Activated naive CD8-positive, alpha-beta T cell treated with anti-CD3 and anti-CD28 coated beads for 36 hours (primary cell): ENCODE data around the gene MKRN2. TPM values are rescaled to one million over a fixed set of nuclear protein-coding genes. Genes with fewer than 3 reads are reported as not detected.
"Not testable (repeated sequence)": the region's sequence is repeated elsewhere in the genome, so short reads cannot be mapped to it uniquely, and the experiment has no call there.

Source experiments
- DNase-seq: peaks from one replicate; pipeline ENCODE4 v3.0.0; 2021
- H3K27ac Mint-ChIP-seq: one replicate; pipeline ENCODE4 v1.8.0; 2022; ENCODE audit warnings: mild to moderate bottlenecking, moderate library complexity, mixed read lengths
- H3K27me3 Mint-ChIP-seq: one replicate; pipeline ENCODE4 v1.8.0; 2022; ENCODE audit warnings: mild to moderate bottlenecking, mixed read lengths
- H3K36me3 Mint-ChIP-seq: one replicate; pipeline ENCODE4 v1.8.0; 2021; ENCODE audit warnings: mild to moderate bottlenecking, mixed read lengths
- H3K4me1 Mint-ChIP-seq: one replicate; pipeline ENCODE4 v1.8.0; 2021; ENCODE audit warnings: mixed read lengths
- H3K4me3 Mint-ChIP-seq: one replicate; pipeline ENCODE4 v1.8.0; 2022; ENCODE audit warnings: mild to moderate bottlenecking, moderate library complexity, mixed read lengths
- H3K9me3 Mint-ChIP-seq: one replicate; pipeline ENCODE4 v1.8.0; 2022; ENCODE audit warnings: mixed read lengths
- total RNA-seq, 2 experiments: library from RNA; stranded (reverse); gene quantifications; one replicate each; pipeline ENCODE4 v1.2.3, GENCODE V29; 2021

The MKRN2 gene
- total RNA-seq, 2 experiments from 2014 or later = 27.8 to 29.2 TPM

GRCh38 chr3:12624056-12624455, 67.2 kb downstream of the MKRN2 start:
- no peaks in the 10 kb centered on the region for H3K27me3 Mint-ChIP-seq
- no peak overlapping the region for H3K4me3 Mint-ChIP-seq
- peaks cover 2% of the 10 kb centered on the region for H3K36me3 Mint-ChIP-seq
- no peak for DNase-seq
- no peak overlapping the region for H3K27ac Mint-ChIP-seq
- peaks cover 53% of the 10 kb centered on the region for H3K4me1 Mint-ChIP-seq
- no peaks in the 10 kb centered on the region for H3K9me3 Mint-ChIP-seq

- not testable (repeated sequence) for H3K36me3 Mint-ChIP-seq, H3K27me3 Mint-ChIP-seq, H3K4me3 Mint-ChIP-seq, H3K9me3 Mint-ChIP-seq, DNase-seq
- H3K4me1 Mint-ChIP-seq = peaks cover 59% of the 10 kb centered on the region
- H3K27ac Mint-ChIP-seq = peak overlapping the region; percentile 71
Observed at GRCh38 chr3:12624964-12625363, 68.1 kb downstream of the MKRN2 start.

GRCh38 chr3:12627370-12627769, 70.5 kb downstream of the MKRN2 start:
- H3K27me3 Mint-ChIP-seq = no peaks in the 10 kb centered on the region
- H3K4me3 Mint-ChIP-seq = no peak overlapping the region

GRCh38 chr3:12628813-12629212, 71.9 kb downstream of the MKRN2 start:
- H3K27ac Mint-ChIP-seq = no peak overlapping the region

More at GRCh38 chr3:12627370-12627769, 70.5 kb downstream of the MKRN2 start:
- Mint-ChIP-seq H3K9me3 (no peaks in the 10 kb centered on the region), H3K27ac (no peak overlapping the region), H3K4me1 (peaks cover 59% of the 10 kb centered on the region), H3K36me3 (peaks cover 2% of the 10 kb centered on the region)
- no peak for DNase-seq

GRCh38 chr3:12629560-12629959, 72.7 kb downstream of the MKRN2 start:
- H3K36me3 Mint-ChIP-seq = peaks cover 12% of the 10 kb centered on the region
- no peak overlapping the region for H3K27ac Mint-ChIP-seq
- H3K4me3 Mint-ChIP-seq = no peak overlapping the region
- H3K27me3 Mint-ChIP-seq = no peaks in the 10 kb centered on the region
- H3K9me3 Mint-ChIP-seq = no peaks in the 10 kb centered on the region
- peaks cover 55% of the 10 kb centered on the region for H3K4me1 Mint-ChIP-seq
- no peak for DNase-seq

More at GRCh38 chr3:12628813-12629212, 71.9 kb downstream of the MKRN2 start:
- peaks cover 61% of the 10 kb centered on the region for H3K4me1 Mint-ChIP-seq
- peaks cover 5% of the 10 kb centered on the region for H3K36me3 Mint-ChIP-seq
- H3K9me3 Mint-ChIP-seq = no peaks in the 10 kb centered on the region
- H3K27me3 Mint-ChIP-seq = no peaks in the 10 kb centered on the region
- no peak for DNase-seq
- H3K4me3 Mint-ChIP-seq = no peak overlapping the region

GRCh38 chr3:12630292-12630691, 73.4 kb downstream of the MKRN2 start:
- Mint-ChIP-seq H3K27ac (no peak overlapping the region), H3K4me1 (peaks cover 52% of the 10 kb centered on the region), H3K4me3 (no peak overlapping the region), H3K36me3 (peaks cover 14% of the 10 kb centered on the region), H3K27me3 (no peaks in the 10 kb centered on the region), H3K9me3 (no peaks in the 10 kb centered on the region)
- DNase-seq = no peak

- H3K4me1 Mint-ChIP-seq = peaks cover 47% of the 10 kb centered on the region
Observed at GRCh38 chr3:12630843-12631242, 74.0 kb downstream of the MKRN2 start.

GRCh38 chr3:12632523-12632922, 75.6 kb downstream of the MKRN2 start:
- peaks cover 18% of the 10 kb centered on the region for H3K36me3 Mint-ChIP-seq
- H3K27me3 Mint-ChIP-seq = no peaks in the 10 kb centered on the region
- no peak for DNase-seq
- no peaks in the 10 kb centered on the region for H3K9me3 Mint-ChIP-seq
- no peak overlapping the region for H3K4me3 Mint-ChIP-seq
- peaks cover 41% of the 10 kb centered on the region for H3K4me1 Mint-ChIP-seq
- H3K27ac Mint-ChIP-seq = peak overlapping the region; percentile 65

More at GRCh38 chr3:12630843-12631242, 74.0 kb downstream of the MKRN2 start:
- H3K27me3 Mint-ChIP-seq, H3K9me3 Mint-ChIP-seq, DNase-seq, H3K27ac Mint-ChIP-seq, H3K4me3 Mint-ChIP-seq: not testable (repeated sequence)
- H3K36me3 Mint-ChIP-seq = peaks cover 12% of the 10 kb centered on the region

GRCh38 chr3:12633108-12633507, 76.2 kb downstream of the MKRN2 start:
- Mint-ChIP-seq H3K9me3 (no peaks in the 10 kb centered on the region), H3K36me3 (peaks cover 22% of the 10 kb centered on the region), H3K4me3 (no peak overlapping the region), H3K27me3 (no peaks in the 10 kb centered on the region), H3K4me1 (peaks cover 38% of the 10 kb centered on the region), H3K27ac (no peak overlapping the region)
- no peak for DNase-seq

Other genes with a start within 250 kb of the MKRN2 start
- 10 to 100 TPM; 24.7 to 29.7 TPM for gene TSEN2, start 72.6 kb upstream of the MKRN2 start, total RNA-seq
- gene MKRN2OS, start 11.6 kb upstream of the MKRN2 start, total RNA-seq = not detected
- gene RAF1, start 107.0 kb downstream of the MKRN2 start, total RNA-seq = 10 to 100 TPM; 79.3 to 79.8 TPM
- gene TMEM40, start 202.2 kb downstream of the MKRN2 start, total RNA-seq = not detected
- gene CAND2, start 239.6 kb downstream of the MKRN2 start, total RNA-seq = 1 to 10 TPM; 2.4 to 2.6 TPM